KOPT-K1 (cell line): Measurements from ENCODE around the gene RAPGEF2.
"Not testable (repeated sequence)": the region's sequence is repeated elsewhere in the genome, so short reads cannot be mapped to it uniquely, and the experiment has no call there.

Experiments used
- H3K27ac ChIP-seq: fragments of 200-600 bp; sonication (generic); 2 replicates; pipeline ENCODE4 v1.5.1; 2016; ENCODE audit warnings: antibody characterized with exemption, mild to moderate bottlenecking, low read depth, low read length; ENCODE audit not compliant: poor library complexity, severe bottlenecking
- H3K36me3 ChIP-seq: fragments of 200-600 bp; sonication (generic); 2 replicates; pipeline ENCODE4 v1.5.1; 2017; ENCODE audit warnings: antibody characterized with exemption, mild to moderate bottlenecking, low read length, moderate library complexity; ENCODE audit not compliant: insufficient read depth
- H3K9me3 ChIP-seq: fragments of 200-600 bp; sonication (generic); 2 replicates; pipeline ENCODE4 v1.5.1; 2017; ENCODE audit warnings: antibody characterized with exemption, low read length, mild to moderate bottlenecking; ENCODE audit not compliant: insufficient read depth, poor library complexity, severe bottlenecking

The RAPGEF2 gene

GRCh38 chr4:159290321-159291030 is 187.6 kb downstream of the RAPGEF2 start:
- Histone ChIP-seq H3K27ac (no peak overlapping the region), H3K9me3 (no peaks in the 10 kb centered on the region), H3K36me3 (no peaks in the 10 kb centered on the region)

- Histone ChIP-seq H3K27ac (no peak overlapping the region), H3K9me3 (no peaks in the 10 kb centered on the region), H3K36me3 (no peaks in the 10 kb centered on the region)
Observed at GRCh38 chr4:159291176-159291575, 188.3 kb downstream of the RAPGEF2 start.

- Histone ChIP-seq H3K27ac (no peak overlapping the region), H3K36me3 (no peaks in the 10 kb centered on the region), H3K9me3 (no peaks in the 10 kb centered on the region)
Observed at GRCh38 chr4:159292137-159292896, 189.4 kb downstream of the RAPGEF2 start.

GRCh38 chr4:159293811-159294515 is 191.1 kb downstream of the RAPGEF2 start:
- H3K36me3 ChIP-seq, result no peaks in the 10 kb centered on the region
- H3K27ac ChIP-seq, result no peak overlapping the region
- H3K9me3 ChIP-seq, result no peaks in the 10 kb centered on the region

GRCh38 chr4:159296061-159296460 is 193.2 kb downstream of the RAPGEF2 start:
- H3K27ac ChIP-seq, result no peak overlapping the region
- no peaks in the 10 kb centered on the region for H3K36me3 ChIP-seq
- no peaks in the 10 kb centered on the region for H3K9me3 ChIP-seq

- H3K36me3 ChIP-seq, result no peaks in the 10 kb centered on the region
- no peak overlapping the region for H3K27ac ChIP-seq
- H3K9me3 ChIP-seq, result no peaks in the 10 kb centered on the region
Observed at GRCh38 chr4:159297091-159297490, 194.2 kb downstream of the RAPGEF2 start.

GRCh38 chr4:159298502-159298901 is 195.6 kb downstream of the RAPGEF2 start:
- no peaks in the 10 kb centered on the region for H3K36me3 ChIP-seq
- no peaks in the 10 kb centered on the region for H3K9me3 ChIP-seq
- no peak overlapping the region for H3K27ac ChIP-seq

- Histone ChIP-seq H3K27ac (no peak overlapping the region), H3K36me3 (no peaks in the 10 kb centered on the region), H3K9me3 (no peaks in the 10 kb centered on the region)
Observed at GRCh38 chr4:159303435-159303834, 200.6 kb downstream of the RAPGEF2 start.

GRCh38 chr4:159305129-159305528 is 202.2 kb downstream of the RAPGEF2 start:
- Histone ChIP-seq H3K36me3 (no peaks in the 10 kb centered on the region), H3K9me3 (no peaks in the 10 kb centered on the region), H3K27ac (no peak overlapping the region)

- Histone ChIP-seq H3K9me3 (no peaks in the 10 kb centered on the region), H3K36me3 (no peaks in the 10 kb centered on the region), H3K27ac (no peak overlapping the region)
Observed at GRCh38 chr4:159307929-159308328, 205.1 kb downstream of the RAPGEF2 start.

- no peak overlapping the region for H3K27ac ChIP-seq
- H3K9me3 ChIP-seq, result no peaks in the 10 kb centered on the region
- H3K36me3 ChIP-seq, result no peaks in the 10 kb centered on the region
Observed at GRCh38 chr4:159308566-159309340, 205.9 kb downstream of the RAPGEF2 start.

- Histone ChIP-seq H3K36me3 (no peaks in the 10 kb centered on the region), H3K27ac (no peak overlapping the region)
Observed at GRCh38 chr4:159312236-159312635, 209.4 kb downstream of the RAPGEF2 start.

GRCh38 chr4:159315879-159316278 is 213.0 kb downstream of the RAPGEF2 start:
- not testable (repeated sequence) for H3K27ac ChIP-seq, H3K9me3 ChIP-seq, H3K36me3 ChIP-seq

More at GRCh38 chr4:159312236-159312635, 209.4 kb downstream of the RAPGEF2 start:
- no peaks in the 10 kb centered on the region for H3K9me3 ChIP-seq

- H3K9me3 ChIP-seq, result no peaks in the 10 kb centered on the region
- H3K27ac ChIP-seq, result no peak overlapping the region
Observed at GRCh38 chr4:159317203-159317602, 214.3 kb downstream of the RAPGEF2 start.

GRCh38 chr4:159319027-159319426 is 216.1 kb downstream of the RAPGEF2 start:
- Histone ChIP-seq H3K36me3 (no peaks in the 10 kb centered on the region), H3K9me3 (no peaks in the 10 kb centered on the region), H3K27ac (no peak overlapping the region)

More at GRCh38 chr4:159317203-159317602, 214.3 kb downstream of the RAPGEF2 start:
- H3K36me3 ChIP-seq, result no peaks in the 10 kb centered on the region
